Stimulated activated CD4-positive, alpha-beta T cell treated with anti-CD3 and anti-CD28 coated beads, TNF-alpha, amount 100 ng/mL, for 48 hours (primary cell): Measurements from ENCODE around the gene FHIP1A.

Experiments
- DNase-seq, 3 donors: peaks; one replicate each; pipeline ENCODE4 v3.0.0-alpha.2; 2020; ENCODE audit warnings: low read depth in 3 of 3

Gene FHIP1A

GRCh38 chr4:151417766-151418376, 8.9 kb downstream of the FHIP1A start:
- DNase-seq, result no peak

- no peak for DNase-seq
Measured at GRCh38 chr4:151418385-151418784, 9.4 kb downstream of the FHIP1A start.

DNA sequence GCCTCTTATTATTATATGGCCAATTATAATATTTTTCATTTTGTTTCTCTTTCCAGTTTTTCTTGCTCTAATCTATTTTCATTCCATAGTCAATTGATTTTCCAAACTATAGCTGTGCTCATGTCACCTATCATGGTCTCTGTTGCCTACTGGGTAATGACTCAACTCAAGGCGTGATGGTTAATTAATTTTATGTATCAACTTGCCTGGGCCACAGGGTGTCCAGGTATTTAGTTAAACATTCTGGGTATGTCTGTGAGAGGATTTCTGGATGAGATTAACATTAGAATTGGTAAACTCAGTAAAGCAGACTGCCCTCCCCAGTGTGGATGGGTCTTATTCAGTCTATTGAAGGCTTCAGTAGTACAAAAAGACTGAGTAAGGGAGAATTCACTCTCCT, 9.9 kb downstream of the FHIP1A start:
- no peak for DNase-seq

DNA sequence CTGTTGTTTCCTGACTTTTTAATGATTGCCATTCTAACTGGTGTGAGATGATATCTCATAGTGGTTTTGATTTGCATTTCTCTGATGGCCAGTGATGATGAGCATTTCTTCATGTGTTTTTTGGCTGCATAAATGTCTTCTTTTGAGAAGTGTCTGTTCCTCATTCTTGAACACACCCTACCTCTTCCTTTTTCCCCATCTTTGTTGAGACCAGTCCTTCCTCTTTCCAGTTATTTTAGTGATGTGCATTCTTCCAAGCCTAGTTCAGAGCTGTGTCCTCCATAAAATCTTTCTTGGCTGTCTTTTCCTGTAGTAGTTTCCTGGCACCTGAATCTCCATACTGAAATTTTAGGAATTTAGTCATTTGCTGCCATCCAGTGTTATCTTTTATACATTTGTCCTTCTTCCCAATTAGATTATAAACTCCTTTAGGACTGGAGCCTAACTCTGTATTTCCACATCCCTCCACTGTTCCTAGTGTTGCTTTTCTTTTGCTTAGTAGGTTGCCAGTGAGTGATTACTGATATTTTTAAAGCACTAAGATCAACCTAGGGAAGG, 11.4 kb downstream of the FHIP1A start:
- no peak for DNase-seq

- no peak for DNase-seq
Measured at GRCh38 chr4:151422854-151423253, 13.9 kb downstream of the FHIP1A start.

GRCh38 chr4:151426513-151426912, 17.5 kb downstream of the FHIP1A start:
- no peak for DNase-seq

DNA sequence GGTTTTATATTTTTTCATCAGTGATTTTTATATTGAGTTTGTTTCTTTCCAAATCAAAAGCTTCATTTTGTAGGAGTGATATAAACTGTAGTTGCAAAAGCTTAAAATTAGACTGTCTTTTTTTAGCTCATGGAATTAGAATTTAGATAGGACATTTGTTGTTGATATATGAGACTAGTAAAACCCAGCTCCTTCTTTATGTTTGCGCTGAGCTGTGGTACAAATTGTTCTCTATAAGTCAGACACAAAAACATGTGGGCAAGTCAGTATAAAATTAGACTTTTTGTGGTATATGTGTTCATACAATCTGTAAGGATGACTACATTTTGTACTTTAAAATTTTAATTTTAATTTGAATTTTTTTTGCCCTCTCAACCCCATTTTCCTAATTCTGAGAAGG, 18.3 kb downstream of the FHIP1A start:
- no peak for DNase-seq

- DNase-seq, result no peak
Measured at GRCh38 chr4:151428346-151428745, 19.4 kb downstream of the FHIP1A start.

GRCh38 chr4:151429957-151430570, 21.1 kb downstream of the FHIP1A start:
- no peak for DNase-seq

DNA sequence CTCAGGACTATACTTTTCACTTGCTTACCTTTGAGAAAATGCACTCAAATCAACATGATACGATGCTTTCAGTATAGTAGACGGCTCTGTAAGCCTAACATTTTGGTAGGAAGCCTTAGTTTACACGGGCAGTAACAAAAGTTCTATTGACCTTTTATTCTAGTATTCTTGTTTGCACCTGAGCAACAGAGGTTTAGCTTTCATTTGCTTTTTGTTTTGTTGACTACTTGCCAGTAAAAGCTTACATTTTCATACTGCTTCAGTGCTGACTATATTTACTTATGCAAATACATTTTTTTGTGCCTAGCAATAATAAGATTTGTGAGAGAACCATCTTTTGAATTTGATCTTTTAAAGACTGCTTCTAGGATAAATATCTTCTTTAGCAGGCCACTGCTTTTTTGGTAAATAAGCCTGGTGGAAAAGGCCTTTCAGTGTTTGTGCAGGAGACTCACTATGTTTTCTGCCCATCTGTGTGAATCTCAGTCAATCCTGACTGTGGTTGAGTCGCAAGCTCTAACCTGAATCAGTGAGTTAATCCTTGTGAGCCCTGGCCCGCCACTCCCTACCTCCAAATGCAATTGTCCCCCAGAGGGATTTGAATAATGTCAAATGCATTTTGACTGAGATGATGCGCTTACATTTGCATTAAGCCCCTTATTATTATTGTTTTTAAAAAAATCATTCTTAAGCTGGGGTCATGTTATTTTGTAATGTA, 21.9 kb downstream of the FHIP1A start:
- no peak for DNase-seq

- DNase-seq, result no peak
Measured at GRCh38 chr4:151431728-151432127, 22.8 kb downstream of the FHIP1A start.

DNA sequence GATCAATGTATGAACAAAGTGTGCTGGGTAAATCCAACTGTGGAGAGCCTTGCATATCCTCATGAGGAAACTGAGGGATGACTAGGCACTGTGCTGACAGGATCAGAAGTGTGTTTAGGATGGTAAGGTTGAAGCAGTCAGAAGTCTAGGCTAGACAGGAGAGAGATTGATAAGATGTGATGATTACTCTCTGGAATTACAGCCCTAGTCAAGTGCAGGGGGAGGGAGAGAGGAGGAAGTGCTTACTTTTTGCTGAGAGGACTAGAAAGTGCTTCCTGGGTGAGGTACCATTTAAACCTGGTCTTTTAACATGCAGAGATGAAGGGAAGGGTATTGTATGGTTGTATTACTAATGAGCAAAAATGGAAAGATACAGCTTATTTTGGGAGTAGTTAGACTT, 23.7 kb downstream of the FHIP1A start:
- no peak for DNase-seq

DNA sequence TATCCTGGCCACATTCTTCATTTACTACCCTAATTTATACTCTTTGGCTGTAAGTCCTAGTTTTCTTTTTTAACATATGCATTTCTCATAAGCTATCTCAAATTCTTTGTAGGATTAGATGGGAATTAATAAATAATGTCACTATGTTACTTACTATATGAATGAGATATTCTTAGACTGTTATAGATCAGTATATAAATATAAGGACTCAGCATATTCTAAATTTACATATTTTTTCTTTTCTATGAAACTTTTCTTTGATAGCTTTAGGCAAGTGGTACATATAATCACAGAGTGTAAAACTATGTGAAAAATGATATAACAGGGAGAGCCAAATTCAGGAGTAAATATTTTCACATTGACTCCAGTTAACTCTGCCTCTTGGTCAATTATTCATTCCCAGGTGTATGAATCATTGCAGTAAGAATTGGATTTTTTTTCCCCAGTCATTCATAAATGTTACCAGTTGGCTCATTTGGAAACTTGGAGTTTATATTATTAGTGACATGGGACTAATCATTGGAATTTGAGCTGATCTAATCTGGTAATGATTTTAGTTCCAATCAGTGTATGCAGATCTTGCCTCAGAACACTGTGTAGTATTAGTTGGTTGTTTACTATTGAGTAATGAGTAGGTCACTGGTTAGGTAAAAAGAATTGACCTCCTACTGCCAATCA, 25.3 kb downstream of the FHIP1A start:
- DNase-seq, result no peak

DNA sequence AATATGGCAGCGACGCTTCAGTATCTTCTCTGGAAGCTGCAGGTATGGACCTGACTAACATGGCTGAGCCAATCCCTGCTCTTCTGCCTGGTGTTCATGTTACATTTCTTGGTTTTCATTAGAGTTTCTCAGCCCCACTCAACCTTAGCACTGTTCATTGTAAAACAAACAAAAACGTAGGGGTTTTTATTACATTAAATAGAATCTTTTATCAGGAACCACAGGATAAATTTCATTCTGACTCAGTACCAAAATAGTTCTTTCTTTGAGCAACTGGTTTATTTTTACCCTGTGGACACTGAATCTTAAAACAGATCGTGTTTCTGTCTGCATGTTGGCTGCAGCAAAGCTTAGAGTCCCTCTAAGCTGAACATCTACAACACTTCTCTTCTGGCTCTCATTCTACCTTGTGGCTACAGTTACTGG, 27.1 kb downstream of the FHIP1A start:
- no peak for DNase-seq

DNA sequence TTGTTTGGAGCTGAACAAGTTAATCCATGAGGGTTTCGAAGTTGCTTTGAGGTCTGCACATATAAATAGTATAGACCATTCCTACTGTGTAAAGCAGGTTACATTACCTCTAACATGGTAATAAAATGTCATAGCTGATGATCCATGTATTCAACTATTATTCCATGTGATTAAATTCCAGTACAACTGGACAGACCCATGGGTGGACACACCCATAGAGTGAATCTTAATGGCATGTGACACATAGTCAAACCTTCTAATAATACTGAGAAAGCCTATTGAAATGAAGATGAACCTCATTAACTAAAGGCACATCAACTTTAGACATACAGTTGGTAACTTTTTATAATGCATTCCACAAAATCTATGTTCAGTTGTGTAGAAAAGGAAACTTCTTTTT, 28.5 kb downstream of the FHIP1A start:
- DNase-seq, result no peak

GRCh38 chr4:151438154-151438553, 29.2 kb downstream of the FHIP1A start:
- no peak for DNase-seq

DNA sequence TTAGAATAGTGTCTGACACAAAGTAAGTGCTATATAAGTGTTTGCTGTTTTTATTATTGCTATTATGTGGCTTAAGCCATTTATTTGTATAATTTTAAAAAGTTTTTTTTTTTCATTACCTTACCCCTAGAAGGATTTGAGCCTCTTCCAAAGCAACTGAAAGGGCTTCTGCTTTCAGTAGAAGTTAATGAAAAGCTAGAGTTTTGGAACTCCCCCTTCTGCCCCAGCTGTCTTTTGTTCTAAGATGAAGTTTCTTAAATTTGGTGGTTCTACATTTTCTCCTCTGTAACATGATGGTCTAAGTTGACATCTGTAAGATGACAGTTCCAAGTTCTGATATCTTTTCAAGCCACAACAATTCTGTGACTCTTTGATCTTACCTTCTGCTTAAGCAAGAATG, 30.3 kb downstream of the FHIP1A start:
- DNase-seq, result no peak

DNA sequence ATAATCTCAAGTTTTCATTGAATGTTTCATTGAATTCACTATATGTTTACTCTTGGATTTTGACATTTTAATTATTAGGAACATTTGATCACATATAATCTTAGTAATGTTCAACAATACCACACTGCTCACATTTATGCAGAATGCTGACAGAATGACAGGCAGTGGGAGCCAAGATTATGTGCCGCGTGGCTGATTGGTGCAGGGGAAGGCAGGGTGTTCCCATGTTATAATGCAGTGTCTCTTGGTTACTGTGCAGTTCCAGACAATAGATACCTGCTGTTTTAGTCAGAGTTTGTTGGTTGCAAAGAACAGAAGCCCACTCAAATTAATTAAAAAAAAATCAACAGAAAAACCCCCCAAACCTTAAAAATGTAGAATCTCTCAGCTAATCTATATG, 33.0 kb downstream of the FHIP1A start:
- DNase-seq, result no peak

GRCh38 chr4:151443247-151443646, 34.3 kb downstream of the FHIP1A start:
- no peak for DNase-seq

DNA sequence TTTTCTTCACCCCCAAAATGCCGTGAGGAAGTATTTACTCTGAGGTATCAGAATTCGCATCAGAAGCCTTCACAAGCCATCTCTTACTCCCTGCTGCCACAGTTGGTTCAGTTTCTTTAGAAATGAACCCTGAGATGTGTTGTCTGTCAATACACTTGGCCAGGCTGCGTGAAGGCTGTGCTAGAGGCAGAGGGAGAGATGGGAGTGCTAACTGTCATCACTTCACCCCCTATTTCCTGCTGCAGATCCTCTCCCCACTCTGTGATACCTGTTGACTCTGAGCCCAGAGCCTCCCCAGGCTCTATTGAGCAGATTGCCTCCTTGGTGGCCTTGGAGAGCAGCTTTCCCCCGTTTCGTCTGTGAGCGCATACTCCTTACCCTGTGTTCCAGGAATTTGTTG, 34.8 kb downstream of the FHIP1A start:
- DNase-seq, result no peak

GRCh38 chr4:151446208-151446607, 37.2 kb downstream of the FHIP1A start:
- DNase-seq, result no peak

GRCh38 chr4:151454513-151454912, 45.5 kb downstream of the FHIP1A start:
- no peak for DNase-seq
